HK-2 (cell line): ENCODE data around the gene BEND6.
"Not testable (repeated sequence)": the region's sequence is repeated elsewhere in the genome, so short reads cannot be mapped to it uniquely, and the experiment has no call there.

ENCODE experiments used
- DNase-seq: peaks from one replicate; pipeline ENCODE4 v3.0.0-alpha.2; 2018; ENCODE audit not compliant: unreplicated experiment

BEND6 gene

GRCh38 chr6:57033228-57033627 is 78.3 kb downstream of the BEND6 start:
- DNase-seq, result no peak

- DNase-seq, result no peak
Observed at GRCh38 chr6:57035549-57035948, 80.6 kb downstream of the BEND6 start.

- no peak for DNase-seq
Observed at GRCh38 chr6:57038906-57039305, 84.0 kb downstream of the BEND6 start.

GRCh38 chr6:57040011-57040410 is 85.1 kb downstream of the BEND6 start:
- DNase-seq, result peak; percentile 8

- DNase-seq, result not testable (repeated sequence)
Observed at GRCh38 chr6:57044061-57044460, 89.2 kb downstream of the BEND6 start.

- DNase-seq, result no peak
Observed at GRCh38 chr6:57044568-57044967, 89.7 kb downstream of the BEND6 start.

GRCh38 chr6:57046332-57047256 is 91.7 kb downstream of the BEND6 start, which contains the start of gene KIAA1586:
Gene KIAA1586, plus strand, starts transcription at chr6:57046693. Its CDS starts 63 bp downstream, at chr6:57046756.
- peak; percentile 94 for DNase-seq

- DNase-seq, result not testable (repeated sequence)
Observed at GRCh38 chr6:57047257-57047585, 92.3 kb downstream of the BEND6 start.

GRCh38 chr6:57047859-57048258 is 93.0 kb downstream of the BEND6 start:
- DNase-seq, result not testable (repeated sequence)

GRCh38 chr6:57048577-57048976 is 93.7 kb downstream of the BEND6 start:
- no peak for DNase-seq

- DNase-seq, result no peak
Observed at GRCh38 chr6:57063847-57064246, 108.9 kb downstream of the BEND6 start.

- no peak for DNase-seq
Observed at GRCh38 chr6:57064809-57065208, 109.9 kb downstream of the BEND6 start.

- DNase-seq, result no peak
Observed at GRCh38 chr6:57068061-57068460, 113.2 kb downstream of the BEND6 start.

- DNase-seq, result no peak
Observed at GRCh38 chr6:57069228-57069627, 114.3 kb downstream of the BEND6 start.

GRCh38 chr6:57069920-57070331 is 115.0 kb downstream of the BEND6 start:
- no peak for DNase-seq

GRCh38 chr6:57072108-57072507 is 117.2 kb downstream of the BEND6 start:
- DNase-seq, result no peak

- no peak for DNase-seq
Observed at GRCh38 chr6:57074383-57074782, 119.5 kb downstream of the BEND6 start.

GRCh38 chr6:57075092-57075491 is 120.2 kb downstream of the BEND6 start:
- DNase-seq, result no peak
